Stomach (tissue), 9 donors: ENCODE results near the gene ANKRD6. TPM values are rescaled to one million over a fixed set of nuclear protein-coding genes. Genes with fewer than 3 reads are reported as not detected.

Source experiments
- DNase-seq, 2 donors: peaks; one replicate each; pipeline versions ENCODE4 v3.0.0 to v3.0.0-alpha.2; 2013 to 2019
- H3K27ac ChIP-seq, 5 donors: fragments of 200-600 bp in 4 of 5; sonication (generic) in 4 of 5; one replicate each; pipeline ENCODE4 v1.5.1; 2013 to 2019; ENCODE audit warnings: mild to moderate bottlenecking in 1 of 5, moderate library complexity in 1 of 5
- H3K27me3 ChIP-seq, 3 donors: fragments of 200-600 bp; sonication (generic); one replicate each; pipeline ENCODE4 v1.5.1; 2017 to 2019; ENCODE audit warnings: mixed run types in 1 of 3
- H3K36me3 ChIP-seq, 4 donors: fragments of 200-600 bp; sonication (generic); 1 replicate in 3 of 4; 2 replicates in 1 of 4; pipeline ENCODE4 v1.5.1; 2016 to 2019
- H3K4me1 ChIP-seq, 4 donors: fragments of 200-600 bp; sonication (generic); one replicate each; pipeline ENCODE4 v1.5.1; 2016 to 2019
- H3K4me3 ChIP-seq, 4 donors: fragments of 200-600 bp; sonication (generic) in 3 of 4; one replicate each; pipeline ENCODE4 v1.5.1; 2016 to 2019; ENCODE audit warnings: mild to moderate bottlenecking in 1 of 4
- H3K9me3 ChIP-seq, 4 donors: fragments of 200-600 bp; sonication (generic); one replicate each; pipeline ENCODE4 v1.5.1; 2016 to 2019
- EP300 ChIP-seq: sonication (generic); formaldehyde crosslinking; IDR thresholded peaks from one replicate; pipeline ENCODE4 v1.6.1; 2017; ENCODE audit warnings: antibody characterized with exemption
- POLR2A ChIP-seq, 4 donors: fragments of 450-650 bp; IDR thresholded peaks; one replicate each; pipeline ENCODE4 v1.6.1; 2016; ENCODE audit warnings: antibody characterized with exemption in 4 of 4, control low read depth in 2 of 4, mild to moderate bottlenecking in 1 of 4, moderate library complexity in 1 of 4
- POLR2AphosphoS5 ChIP-seq, 3 donors: sonication (generic); formaldehyde crosslinking; IDR thresholded peaks; one replicate each; pipeline ENCODE4 v1.6.1; 2016; ENCODE audit warnings: antibody characterized with exemption in 3 of 3
- whole genome bisulfite sequencing, 5 donors: extraction: QIAGEN DNeasy Blood & Tissue Kit in 3 of 5; methylation state at CpG; one replicate each; pipeline versions ENCODE4 v1.1.5 to v1.1.7; 2013 to 2018; 5-methylcytosine and 5-hydroxymethylcytosine counted together
- intact Hi-C: fragments of 100-400 bp; cut with DNase I; formaldehyde crosslinking; loops from one replicate; pipeline ENCODE4 v1.15.1; 2023; ENCODE audit warnings: low total_unique reads
- polyA plus RNA-seq, 3 donors: library from polyadenylated mRNA; stranded (reverse); fragments of 200-250 nt; gene quantifications; one replicate each; pipeline ENCODE4 v1.2.3, GENCODE V29; 2013
- total RNA-seq, 5 donors: library from RNA; depleted of rRNA; stranded (reverse); fragments of >200 nt; gene quantifications; one replicate each; pipeline versions ENCODE4 v1.1.0 to v1.2.3, GENCODE V29; 2014 to 2016
- TF ChIP-seq, protein P1 (sequence below), 7 experiments: fragments of 450-650 bp in 4 of 7; fragments of 200-600 bp in 3 of 7; sonication (generic) in 3 of 7; IDR thresholded peaks; one replicate each; pipeline ENCODE4 v1.5.1; 2016 to 2019; ENCODE audit warnings: antibody characterized with exemption in 7 of 7, control low read depth in 2 of 7, mild to moderate bottlenecking in 1 of 7
- donor health status: healthy with polysubstance abuse.
- donor health status: Bipolar disorder and iron deficiency.
- donor health status: healthy.

ANKRD6 gene
- total and polyA plus RNA-seq, 8 donors = 2.1 to 145 (median 6.1) TPM

GRCh38 chr6:89599727-89600126 lies 166.8 kb downstream of the ANKRD6 start:
- peak in 1 of 2 donors; percentile 7 for DNase-seq
- intact Hi-C loops = no loop called here
- H3K4me1 ChIP-seq = no peaks in the 10 kb centered on the region
- WGBS, 5 donors = 69 to 77% (median 70%) methylated on average over 7 of the region's 7 CpGs
- H3K9me3 ChIP-seq = no peaks in the 10 kb centered on the region
- H3K27me3 ChIP-seq = no peaks in the 10 kb centered on the region
- H3K27ac ChIP-seq = no peak overlapping the region
- no peaks in the 10 kb centered on the region for H3K36me3 ChIP-seq
- H3K4me3 ChIP-seq = no peak overlapping the region
- TF ChIP-seq EP300 = no peak
- TF ChIP-seq POLR2A (IDR thresholded peaks at IDR 0.05) = no peak
- TF ChIP-seq POLR2AphosphoS5 (IDR thresholded peaks at IDR 0.05) = no peak
- TF ChIP-seq, protein P1, sequence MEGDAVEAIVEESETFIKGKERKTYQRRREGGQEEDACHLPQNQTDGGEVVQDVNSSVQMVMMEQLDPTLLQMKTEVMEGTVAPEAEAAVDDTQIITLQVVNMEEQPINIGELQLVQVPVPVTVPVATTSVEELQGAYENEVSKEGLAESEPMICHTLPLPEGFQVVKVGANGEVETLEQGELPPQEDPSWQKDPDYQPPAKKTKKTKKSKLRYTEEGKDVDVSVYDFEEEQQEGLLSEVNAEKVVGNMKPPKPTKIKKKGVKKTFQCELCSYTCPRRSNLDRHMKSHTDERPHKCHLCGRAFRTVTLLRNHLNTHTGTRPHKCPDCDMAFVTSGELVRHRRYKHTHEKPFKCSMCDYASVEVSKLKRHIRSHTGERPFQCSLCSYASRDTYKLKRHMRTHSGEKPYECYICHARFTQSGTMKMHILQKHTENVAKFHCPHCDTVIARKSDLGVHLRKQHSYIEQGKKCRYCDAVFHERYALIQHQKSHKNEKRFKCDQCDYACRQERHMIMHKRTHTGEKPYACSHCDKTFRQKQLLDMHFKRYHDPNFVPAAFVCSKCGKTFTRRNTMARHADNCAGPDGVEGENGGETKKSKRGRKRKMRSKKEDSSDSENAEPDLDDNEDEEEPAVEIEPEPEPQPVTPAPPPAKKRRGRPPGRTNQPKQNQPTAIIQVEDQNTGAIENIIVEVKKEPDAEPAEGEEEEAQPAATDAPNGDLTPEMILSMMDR (IDR thresholded peaks at IDR 0.05) = no peak

GRCh38 chr6:89602166-89602565 lies 169.2 kb downstream of the ANKRD6 start:
- no peaks in the 10 kb centered on the region for H3K27me3 ChIP-seq
- no peaks in the 10 kb centered on the region for H3K9me3 ChIP-seq
- intact Hi-C loops = no loop called here
- TF ChIP-seq EP300 = no peak
- TF ChIP-seq, protein P1 (IDR thresholded peaks at IDR 0.05) = no peak
- no peaks in the 10 kb centered on the region for H3K4me1 ChIP-seq
- peaks cover 0 to 13% (median 2%) of the 10 kb centered on the region in 4 donors for H3K36me3 ChIP-seq
- WGBS, 5 donors = 92 to 95% (median 94%) methylated on average over 4 to 6 of the region's 6 CpGs
- H3K4me3 ChIP-seq = no peak overlapping the region
- no peak overlapping the region for H3K27ac ChIP-seq
- DNase-seq = no peak

DNA sequence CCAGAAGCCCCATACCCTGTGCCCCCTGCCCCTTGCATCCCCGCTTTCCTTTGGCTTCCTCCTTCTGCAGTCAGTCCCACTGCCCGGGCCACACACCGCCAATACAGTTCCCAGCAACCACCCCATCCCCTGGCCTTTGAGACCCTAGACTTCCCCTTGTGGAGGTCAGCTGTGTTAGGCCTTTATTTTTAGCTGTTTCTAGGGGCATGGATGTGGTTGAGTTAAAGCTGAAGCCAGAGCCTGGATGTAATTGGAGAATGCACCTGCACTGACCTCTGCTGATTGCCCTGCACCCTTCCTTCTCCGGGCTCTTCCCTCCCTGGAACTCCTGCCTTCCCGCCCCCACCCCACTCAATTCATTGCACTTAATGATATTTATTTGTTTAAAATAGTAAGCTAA lies 171.7 kb downstream of the ANKRD6 start:
- H3K4me1 ChIP-seq = no peaks in the 10 kb centered on the region
- 73 to 84% (median 78%) methylated on average over 5 of the region's 5 CpGs for WGBS, 5 donors
- H3K36me3 ChIP-seq = peaks cover 0 to 13% (median 2%) of the 10 kb centered on the region in 4 donors
- H3K27ac ChIP-seq = no peak overlapping the region
- DNase-seq = no peak
- no peak overlapping the region for H3K4me3 ChIP-seq
- no peaks in the 10 kb centered on the region for H3K9me3 ChIP-seq
- TF ChIP-seq POLR2A (IDR thresholded peaks at IDR 0.05) = no peak
- H3K27me3 ChIP-seq = no peaks in the 10 kb centered on the region
- intact Hi-C loops = no loop called here

- no peaks in the 10 kb centered on the region for H3K27me3 ChIP-seq
- 83 to 94% (median 89%) methylated on average over 5 of the region's 5 CpGs for WGBS, 5 donors
- no peak for TF ChIP-seq EP300
- TF ChIP-seq POLR2A (IDR thresholded peaks at IDR 0.05) = no peak
- TF ChIP-seq, protein P1 (IDR thresholded peaks at IDR 0.05) = no peak
- TF ChIP-seq POLR2AphosphoS5 (IDR thresholded peaks at IDR 0.05) = no peak
- H3K27ac ChIP-seq = no peak overlapping the region
- peak in 1 of 2 donors; percentile 17 for DNase-seq
- H3K36me3 ChIP-seq = peaks cover 0 to 13% (median 2%) of the 10 kb centered on the region in 4 donors
- no peak overlapping the region for H3K4me3 ChIP-seq
- intact Hi-C loops = no loop called here
- no peaks in the 10 kb centered on the region for H3K4me1 ChIP-seq
- no peaks in the 10 kb centered on the region for H3K9me3 ChIP-seq
Measured at GRCh38 chr6:89605861-89606260, 172.9 kb downstream of the ANKRD6 start.

GRCh38 chr6:89610149-89610642 lies 177.2 kb downstream of the ANKRD6 start:
- peaks cover 0 to 21% (median 2%) of the 10 kb centered on the region in 4 donors for H3K36me3 ChIP-seq
- H3K27me3 ChIP-seq = no peaks in the 10 kb centered on the region
- no peak overlapping the region for H3K4me3 ChIP-seq
- no peak overlapping the region for H3K27ac ChIP-seq
- peak; percentile 72 to 80 for DNase-seq
- TF ChIP-seq POLR2A (IDR thresholded peaks at IDR 0.05) (no peak), POLR2AphosphoS5 (IDR thresholded peaks at IDR 0.05) (no peak), EP300 (no peak)
- TF ChIP-seq, protein P1 (IDR thresholded peaks at IDR 0.05) = peak in 5 of 7 experiments; percentile 25 to 88 (median 78)
- H3K4me1 ChIP-seq = no peaks in the 10 kb centered on the region
- no peaks in the 10 kb centered on the region for H3K9me3 ChIP-seq
- intact Hi-C loops = loop anchor here (5.0 kb wide), 1 partner anchor 178 kb away; the partner anchor contains the start of gene ANKRD6
- 39 to 49% (median 40%) methylated on average over 11 of the region's 11 CpGs for WGBS, 5 donors
